LNCaP clone FGC (cell line): ENCODE results near the gene PIGO.

Experiments used
- DNase-seq: peaks from one replicate; pipeline ENCODE4 v3.0.0-alpha.2; 2011; ENCODE audit warnings: low read depth
- H3K4me3 ChIP-seq: 2 replicates; pipeline ENCODE4 v1.5.1; 2011; ENCODE audit warnings: mild to moderate bottlenecking, low read depth, low read length, control low read depth
- TF ChIP-seq, protein P1 (sequence below): IDR thresholded peaks from 2 replicates; pipeline ENCODE4 v1.5.1; 2012; ENCODE audit warnings: mild to moderate bottlenecking; ENCODE audit not compliant: control insufficient read depth, insufficient read depth; ENCODE audit errors: extremely low read depth

PIGO gene

DNA sequence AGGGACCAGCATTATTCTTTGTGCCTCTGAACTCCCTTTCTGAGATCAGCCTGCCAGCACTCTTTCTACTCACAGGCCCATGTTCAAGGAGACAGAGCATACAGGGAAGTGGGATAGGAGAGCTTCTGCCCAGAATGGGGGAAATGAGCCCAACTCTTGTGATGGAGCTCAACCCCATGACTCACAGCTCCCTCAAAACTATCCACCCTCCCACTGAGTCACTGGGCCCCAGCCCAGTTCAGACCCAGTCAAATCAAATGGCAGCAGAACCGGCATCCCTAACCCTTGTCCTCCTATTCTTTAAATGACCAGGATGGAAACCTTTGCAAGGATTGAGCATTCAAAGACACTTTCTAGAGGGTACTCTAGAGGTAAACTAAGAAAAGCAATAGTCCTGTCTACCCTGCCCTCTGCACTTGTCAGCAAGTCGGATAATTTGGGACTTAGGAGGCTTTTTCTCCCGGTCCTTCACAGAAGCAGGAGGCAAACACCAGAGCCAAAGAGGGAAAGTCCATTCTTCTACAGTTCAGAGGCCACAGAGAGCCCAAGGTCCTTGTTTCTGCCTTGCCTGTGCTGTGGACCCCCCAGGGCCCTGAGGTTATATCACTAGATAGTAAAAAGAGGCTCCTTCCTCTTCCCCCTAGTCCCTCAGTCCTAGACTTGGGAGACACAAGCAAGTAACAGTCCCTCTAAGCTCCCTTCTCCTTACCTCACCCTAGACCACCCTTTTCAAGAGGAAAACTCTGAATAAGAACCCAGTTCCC, 16.0 kb upstream of the PIGO start:
- no peak overlapping the region for H3K4me3 ChIP-seq
- TF ChIP-seq, protein P1, sequence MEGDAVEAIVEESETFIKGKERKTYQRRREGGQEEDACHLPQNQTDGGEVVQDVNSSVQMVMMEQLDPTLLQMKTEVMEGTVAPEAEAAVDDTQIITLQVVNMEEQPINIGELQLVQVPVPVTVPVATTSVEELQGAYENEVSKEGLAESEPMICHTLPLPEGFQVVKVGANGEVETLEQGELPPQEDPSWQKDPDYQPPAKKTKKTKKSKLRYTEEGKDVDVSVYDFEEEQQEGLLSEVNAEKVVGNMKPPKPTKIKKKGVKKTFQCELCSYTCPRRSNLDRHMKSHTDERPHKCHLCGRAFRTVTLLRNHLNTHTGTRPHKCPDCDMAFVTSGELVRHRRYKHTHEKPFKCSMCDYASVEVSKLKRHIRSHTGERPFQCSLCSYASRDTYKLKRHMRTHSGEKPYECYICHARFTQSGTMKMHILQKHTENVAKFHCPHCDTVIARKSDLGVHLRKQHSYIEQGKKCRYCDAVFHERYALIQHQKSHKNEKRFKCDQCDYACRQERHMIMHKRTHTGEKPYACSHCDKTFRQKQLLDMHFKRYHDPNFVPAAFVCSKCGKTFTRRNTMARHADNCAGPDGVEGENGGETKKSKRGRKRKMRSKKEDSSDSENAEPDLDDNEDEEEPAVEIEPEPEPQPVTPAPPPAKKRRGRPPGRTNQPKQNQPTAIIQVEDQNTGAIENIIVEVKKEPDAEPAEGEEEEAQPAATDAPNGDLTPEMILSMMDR, result no peak

DNA sequence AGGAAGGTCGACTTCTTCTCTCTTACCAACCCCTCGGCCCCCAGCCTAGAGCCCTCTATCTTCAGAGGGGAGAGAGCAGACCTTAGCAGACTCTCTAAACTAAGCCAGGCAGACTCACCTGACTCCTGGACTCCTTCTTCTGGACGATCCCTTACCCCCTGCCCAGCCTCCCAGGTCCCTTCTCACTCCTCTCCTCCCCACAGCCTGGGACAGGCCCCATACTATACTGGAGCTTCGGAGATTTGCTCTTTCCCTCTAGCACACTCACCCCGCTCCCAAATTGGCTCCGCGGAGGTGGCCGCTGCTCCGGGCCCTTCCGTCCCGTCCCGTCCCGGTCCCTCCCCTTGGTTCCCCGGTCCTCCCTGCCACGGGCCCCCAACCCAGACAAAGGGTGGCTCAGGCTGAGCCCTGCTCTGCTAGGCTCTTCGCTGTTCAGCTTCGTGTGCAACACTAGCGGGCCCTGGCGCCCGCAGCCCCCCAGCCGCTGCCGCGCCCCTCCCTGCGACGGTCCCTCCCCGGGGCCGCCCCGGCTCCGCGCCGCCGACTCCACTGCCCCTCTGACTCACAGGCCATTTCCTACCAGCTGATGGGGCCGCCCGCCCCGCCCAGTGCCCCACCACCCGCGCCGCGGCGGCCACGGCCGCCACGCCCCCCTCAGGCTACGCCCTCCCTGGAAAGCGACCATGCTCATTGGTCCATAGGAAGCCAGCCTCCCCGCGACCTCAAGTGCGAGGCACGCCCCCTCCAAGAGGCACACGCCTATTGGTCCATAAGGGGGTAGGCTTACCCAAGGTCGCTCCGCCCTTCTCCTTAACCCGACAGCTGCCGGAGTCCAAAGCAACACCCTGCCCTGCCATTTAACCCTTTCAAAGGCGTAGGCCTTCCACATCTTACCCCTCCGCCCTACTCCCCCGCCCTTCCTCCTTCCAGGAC, 14.9 kb upstream of the PIGO start:
- peak; percentile 95 for DNase-seq
- TF ChIP-seq, protein P1, result no peak
- H3K4me3 ChIP-seq, result peak overlapping the region; percentile 69

More for the DNA sequence above, 16.0 kb upstream of the PIGO start:
- no peak for DNase-seq

DNA sequence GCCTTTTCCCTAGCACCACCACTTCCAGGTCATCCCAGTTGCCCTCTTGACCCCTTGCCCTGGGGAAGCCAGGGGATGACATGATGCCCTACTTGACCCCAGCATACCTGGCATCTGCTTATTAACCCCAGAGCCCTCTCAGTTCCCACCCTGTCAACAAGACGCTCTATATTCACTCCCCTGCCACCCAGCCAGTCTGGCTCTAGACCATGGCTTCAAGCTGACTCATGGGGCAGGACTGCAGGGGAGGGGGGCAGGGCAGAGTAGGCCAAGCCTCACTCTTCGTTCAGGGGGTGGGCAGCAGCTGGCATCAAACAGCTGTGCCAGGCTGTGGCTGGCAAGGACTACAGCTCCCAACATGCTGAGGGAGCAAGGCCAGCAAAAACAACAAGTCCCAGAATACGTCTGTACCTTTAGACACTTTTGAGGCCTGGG, 14.0 kb upstream of the PIGO start:
- no peak for DNase-seq
- TF ChIP-seq, protein P1, result no peak
- no peak overlapping the region; the same call in 1 of the 2 replicates for H3K4me3 ChIP-seq

DNA sequence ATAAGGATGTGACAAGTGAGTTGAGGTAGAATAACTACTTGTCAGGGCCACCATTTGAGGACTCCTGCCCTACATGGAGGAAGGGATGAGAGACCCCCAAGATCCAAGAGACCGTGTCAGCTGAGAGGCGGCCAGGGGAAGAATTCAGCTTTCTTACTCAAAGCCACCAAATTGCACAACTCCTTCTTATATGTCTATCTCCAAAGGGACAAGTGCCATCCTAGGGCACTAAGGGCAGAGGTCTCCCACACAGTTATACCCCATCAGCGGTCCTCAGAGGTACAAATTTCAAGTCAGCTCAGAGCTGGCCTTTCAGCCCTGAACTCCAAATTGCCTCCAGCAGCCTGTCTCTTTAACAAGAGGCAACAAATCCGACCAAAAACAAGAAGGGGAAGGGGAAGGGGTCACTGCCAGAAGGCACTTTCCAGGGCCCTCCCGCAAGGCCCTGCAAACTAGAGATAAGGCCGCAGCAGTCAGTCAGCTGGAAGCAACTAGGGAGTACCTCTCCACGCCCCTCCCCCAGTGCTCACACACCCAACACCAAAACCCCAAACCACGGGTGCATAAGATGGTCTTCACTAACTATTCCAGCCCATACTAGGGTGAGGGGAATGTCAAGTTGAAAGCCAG, 12.7 kb upstream of the PIGO start:
- no peak for DNase-seq
- TF ChIP-seq, protein P1, result no peak
- H3K4me3 ChIP-seq, result no peak overlapping the region

DNA sequence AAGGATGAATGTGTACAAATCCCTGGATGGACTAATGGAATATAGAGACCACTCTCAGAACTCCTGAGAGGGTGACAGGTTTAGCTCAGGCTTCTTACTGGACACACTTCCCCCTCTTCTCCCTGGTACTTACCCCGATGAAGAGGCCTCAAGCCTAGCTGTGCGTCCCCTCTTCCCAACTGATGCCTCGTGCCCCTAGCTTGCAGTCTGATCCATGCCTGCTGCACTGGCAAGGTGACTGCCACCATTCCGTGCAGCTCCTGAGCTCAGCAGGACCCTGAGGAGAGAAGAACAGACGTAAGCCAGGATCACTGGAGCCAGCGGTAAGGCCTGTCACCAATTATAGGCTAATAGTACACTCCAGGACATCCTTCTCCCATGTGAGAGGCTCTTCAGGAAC, 12.1 kb upstream of the PIGO start:
- TF ChIP-seq, protein P1, result no peak
- no peak for DNase-seq
- no peak overlapping the region for H3K4me3 ChIP-seq

DNA sequence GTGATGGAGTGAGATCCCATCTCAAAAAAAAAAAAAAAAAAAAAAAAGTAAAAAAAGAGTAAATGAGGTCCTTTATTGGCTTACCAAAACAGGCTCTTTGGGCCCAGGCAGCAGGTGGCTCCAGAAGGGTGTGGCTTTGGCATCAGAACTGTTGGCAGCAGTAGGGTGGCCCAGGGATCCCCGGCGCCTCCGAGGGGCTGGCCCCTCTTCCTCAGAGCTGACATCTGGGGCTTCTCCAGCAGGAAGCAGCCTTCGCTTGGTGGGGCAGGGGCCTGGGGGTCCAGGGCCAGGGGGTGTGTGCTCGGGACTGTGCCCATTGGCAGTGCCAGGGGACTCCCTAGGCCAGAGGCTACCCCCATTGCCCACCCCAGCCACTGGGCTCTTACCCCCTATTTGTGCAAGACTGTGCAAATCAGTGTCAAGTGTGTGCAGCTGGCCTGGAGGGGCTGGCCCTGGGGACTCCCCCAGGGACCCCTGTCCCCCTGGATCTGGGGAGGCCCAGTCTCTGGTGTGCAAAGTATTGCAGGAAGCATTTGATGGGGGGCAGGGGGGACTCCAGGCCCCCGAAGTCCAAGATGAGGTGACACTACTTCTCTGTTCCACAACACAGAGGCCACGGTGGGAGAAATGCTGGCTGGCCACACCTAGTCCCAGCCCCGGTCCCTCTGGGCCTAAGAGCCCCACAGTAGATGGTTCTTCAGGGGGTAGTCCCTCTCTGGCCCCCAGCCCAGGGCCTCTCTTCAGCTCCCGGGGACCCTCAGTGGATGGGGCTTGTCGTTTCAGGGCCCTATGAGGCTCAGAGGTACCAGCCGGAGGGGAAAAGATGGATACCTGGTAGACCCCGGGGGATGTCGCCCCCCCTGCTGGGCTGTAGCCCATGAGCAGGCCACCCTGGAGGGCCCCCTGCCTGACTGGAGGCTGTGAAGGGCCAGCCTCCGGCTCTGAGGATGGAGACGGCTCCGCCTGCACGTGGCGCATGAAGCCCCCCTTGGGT, 11.2 kb upstream of the PIGO start:
- TF ChIP-seq, protein P1, result no peak
- DNase-seq, result no peak
- H3K4me3 ChIP-seq, result no peak overlapping the region
